GM04503 (cell line): ENCODE measurements around the gene KIAA0232.
A peak's percentile ranks its signal among the peaks of the same experiment; 100 is the strongest.
"Not testable (repeated sequence)": the region's sequence is repeated elsewhere in the genome, so short reads cannot be mapped to it uniquely, and the experiment has no call there.

ENCODE experiments used
- DNase-seq: peaks from one replicate; pipeline ENCODE4 v3.0.0-alpha.2; 2012; ENCODE audit warnings: low read depth

KIAA0232 gene

DNA sequence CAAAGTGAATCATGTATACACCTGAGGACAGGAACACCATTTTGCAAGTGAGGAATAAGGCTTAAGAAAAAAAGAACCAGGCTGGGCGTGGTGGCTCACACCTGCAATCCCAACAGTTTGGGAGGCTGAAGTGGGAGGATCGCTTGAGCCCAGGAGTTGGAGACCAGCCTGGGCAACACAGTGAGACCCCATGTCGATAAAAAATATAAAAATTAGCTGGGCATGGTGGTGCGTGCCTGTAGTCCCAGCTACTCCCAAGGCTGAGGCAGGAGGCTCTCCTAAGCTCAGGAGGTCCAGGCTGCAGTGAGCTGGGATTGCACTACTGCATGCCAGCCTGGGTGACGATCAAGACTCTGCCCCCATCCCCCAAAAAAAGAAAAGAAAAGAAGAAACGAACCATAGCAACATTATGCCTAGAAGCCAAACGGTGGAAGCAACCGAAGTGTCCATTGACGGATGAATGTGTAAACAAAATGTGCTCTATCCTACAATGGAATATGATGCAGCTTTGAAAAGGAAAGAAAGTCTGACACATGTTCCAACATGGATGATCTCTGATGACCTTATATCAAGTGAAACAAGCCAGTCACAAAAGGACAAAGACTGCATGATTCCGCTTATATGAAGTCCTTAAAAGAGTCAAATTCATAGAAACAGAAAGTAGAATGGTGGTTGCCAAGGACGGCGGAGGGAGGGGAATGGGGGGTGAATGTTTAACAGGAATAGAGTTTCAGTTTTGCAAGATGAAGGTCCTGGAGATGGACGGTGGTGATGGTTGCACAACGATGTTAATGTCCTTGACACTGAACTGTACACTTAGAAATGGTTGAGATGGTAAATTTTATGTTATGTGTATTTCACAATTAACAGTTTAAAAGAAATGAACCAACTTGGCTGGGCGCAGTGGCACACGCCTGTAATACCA lies 8.6 kb upstream of the KIAA0232 start:
- no peak for DNase-seq

DNA sequence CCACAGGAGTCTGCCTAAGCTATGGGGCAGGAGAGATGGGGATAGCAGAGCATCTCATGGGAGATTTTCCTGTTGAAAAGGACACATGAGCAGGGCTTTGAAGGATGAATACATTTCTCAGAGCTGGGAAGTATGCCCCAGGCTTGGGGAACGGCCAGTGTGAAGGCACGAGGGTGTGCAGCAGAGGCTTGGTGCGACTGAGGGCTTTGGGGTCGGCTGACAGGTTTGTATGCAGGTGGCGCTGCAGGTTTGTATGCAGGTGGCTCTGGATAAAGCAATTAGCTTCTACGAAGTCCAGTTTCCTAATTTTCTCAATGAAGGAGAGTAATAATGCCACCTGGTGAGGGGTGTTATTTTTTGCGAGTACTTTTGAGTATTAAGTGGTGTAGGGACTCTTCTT lies 6.8 kb upstream of the KIAA0232 start:
- DNase-seq, result no peak

- no peak for DNase-seq
These were observed 5.4 kb upstream of the KIAA0232 start for GRCh38 chr4:6776920-6777635.

GRCh38 chr4:6777636-6778281 lies 4.8 kb upstream of the KIAA0232 start:
- no peak for DNase-seq

DNA sequence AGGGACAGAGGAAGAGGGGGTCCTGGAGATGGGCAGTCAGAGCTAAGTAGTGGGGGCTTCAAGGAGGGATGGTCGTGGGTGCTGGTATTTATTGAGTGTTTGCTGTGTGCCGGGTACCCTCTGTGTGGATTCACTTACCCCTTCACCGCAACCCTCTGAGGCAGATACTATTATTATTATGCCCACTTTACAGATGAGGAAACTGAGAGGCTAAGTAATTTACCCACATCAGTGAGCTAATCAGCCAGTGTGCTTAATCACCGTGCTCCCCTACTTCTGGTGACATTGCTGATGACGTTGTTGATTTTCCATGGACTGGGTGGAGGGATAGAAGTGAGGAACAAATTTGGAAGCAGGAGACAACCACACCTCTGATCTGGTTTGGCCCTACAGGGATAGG lies 4.1 kb upstream of the KIAA0232 start:
- DNase-seq, result no peak

GRCh38 chr4:6779667-6780565 lies 2.6 kb upstream of the KIAA0232 start:
- no peak for DNase-seq

GRCh38 chr4:6781113-6781512 lies 1.4 kb upstream of the KIAA0232 start:
- no peak for DNase-seq

- no peak for DNase-seq
These were observed 966 bp upstream of the KIAA0232 start for GRCh38 chr4:6781561-6781960.

GRCh38 chr4:6782846-6783110 lies 251 bp downstream of the KIAA0232 start:
- DNase-seq, result no peak

DNA sequence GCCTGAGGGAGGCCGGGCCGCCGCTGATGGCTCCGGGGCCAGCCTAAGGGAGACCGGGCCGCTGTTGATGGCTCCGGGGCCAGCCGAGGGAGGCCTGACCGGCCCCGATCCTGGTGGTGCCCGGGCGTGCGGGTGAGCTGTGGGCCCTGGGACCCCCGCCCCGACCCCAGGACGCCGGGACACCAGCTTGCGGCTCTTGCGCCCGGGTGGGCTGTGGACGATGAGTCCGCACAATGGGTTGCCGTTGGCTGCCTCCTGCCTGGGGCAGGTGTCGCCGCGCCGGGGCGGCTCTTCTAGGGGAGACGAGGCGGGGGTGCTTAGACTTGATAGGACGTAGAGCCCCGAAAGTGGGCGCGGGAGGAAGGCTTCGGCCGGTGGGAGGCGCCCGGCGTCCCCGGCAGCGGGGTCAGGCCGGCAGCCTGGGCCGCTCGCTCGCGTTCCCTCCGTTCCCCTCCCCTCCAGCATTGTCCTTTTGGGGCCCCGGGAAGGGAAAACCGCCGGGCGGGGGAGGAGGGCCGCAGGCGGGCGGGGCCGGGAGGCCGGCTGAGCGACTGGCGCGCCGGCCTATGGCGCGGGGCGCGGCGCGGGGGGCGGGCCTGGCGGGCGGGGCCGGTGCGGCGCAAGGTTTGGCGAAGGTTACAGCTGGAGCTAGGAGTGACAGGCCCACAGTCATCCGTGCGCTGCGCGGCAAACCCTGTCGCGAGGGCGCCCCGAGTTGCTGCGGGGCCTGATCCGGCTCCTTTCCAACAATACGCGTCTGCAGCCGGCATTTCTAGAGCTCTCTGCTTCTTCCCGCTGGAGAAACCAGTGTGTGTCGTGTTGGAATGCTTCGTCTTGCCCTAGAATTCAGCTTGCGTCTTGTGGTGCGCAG lies 819 bp downstream of the KIAA0232 start:
- peak; percentile 31 for DNase-seq

GRCh38 chr4:6785572-6785925 lies 3.0 kb downstream of the KIAA0232 start:
- no peak for DNase-seq

DNA sequence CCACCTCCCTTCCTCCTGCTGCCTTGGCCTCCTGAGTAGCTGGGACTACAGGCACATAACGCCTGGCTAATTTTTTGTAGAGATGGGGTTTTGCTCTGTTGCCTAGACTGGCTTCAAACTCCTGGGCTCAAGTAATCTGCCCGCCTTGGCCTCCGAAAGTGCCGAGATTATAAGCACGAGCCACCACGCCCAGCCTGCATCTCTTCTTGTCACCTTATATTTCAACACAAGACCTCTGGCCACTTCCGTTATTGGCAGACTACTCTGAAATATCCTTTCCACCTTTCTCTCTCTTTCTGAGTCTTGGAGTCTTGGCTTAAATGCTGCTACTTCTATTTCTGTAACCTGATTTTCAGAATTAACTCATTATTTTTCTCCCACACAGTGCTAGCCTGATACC lies 5.6 kb downstream of the KIAA0232 start:
- DNase-seq, result no peak

GRCh38 chr4:6791245-6791644 lies 8.7 kb downstream of the KIAA0232 start:
- not testable (repeated sequence) for DNase-seq

DNA sequence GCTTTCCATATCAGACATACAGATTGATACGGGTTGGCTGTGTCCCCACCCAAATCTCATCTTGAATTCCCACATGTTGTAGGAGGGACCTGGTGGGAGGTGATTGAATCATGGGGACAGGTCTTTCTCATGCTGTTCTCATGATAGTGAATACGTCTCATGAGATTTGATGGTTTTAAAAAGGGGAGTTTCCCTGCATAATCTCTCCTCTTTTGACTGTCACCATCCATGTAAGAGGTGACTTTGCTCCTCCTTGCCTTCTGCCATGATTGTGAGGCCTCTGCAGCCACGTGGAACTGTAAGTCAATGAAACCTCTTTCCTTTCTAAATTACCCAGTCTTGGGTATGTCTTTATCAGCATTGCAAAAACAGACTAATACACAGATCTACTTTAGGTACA lies 9.3 kb downstream of the KIAA0232 start:
- not testable (repeated sequence) for DNase-seq

DNA sequence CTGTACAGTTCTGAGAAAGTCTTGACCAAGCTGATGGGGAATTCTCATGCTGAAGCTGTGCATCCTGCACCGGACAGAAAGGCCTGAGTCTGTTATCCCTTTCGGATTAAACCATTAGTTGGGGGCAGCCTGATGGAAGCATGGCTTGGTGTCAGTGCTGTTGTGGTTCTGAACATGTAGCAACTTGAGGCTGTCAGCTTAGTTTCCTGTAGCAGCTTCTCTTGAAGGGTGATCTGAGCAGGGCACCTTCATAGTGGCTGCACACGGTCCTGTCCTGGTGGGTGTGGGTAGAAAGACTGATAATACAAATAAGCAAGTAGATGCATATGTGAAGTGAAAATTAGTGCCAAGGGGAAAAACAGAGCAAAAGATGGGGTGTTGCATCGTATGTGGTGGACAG lies 11.7 kb downstream of the KIAA0232 start:
- no peak for DNase-seq

DNA sequence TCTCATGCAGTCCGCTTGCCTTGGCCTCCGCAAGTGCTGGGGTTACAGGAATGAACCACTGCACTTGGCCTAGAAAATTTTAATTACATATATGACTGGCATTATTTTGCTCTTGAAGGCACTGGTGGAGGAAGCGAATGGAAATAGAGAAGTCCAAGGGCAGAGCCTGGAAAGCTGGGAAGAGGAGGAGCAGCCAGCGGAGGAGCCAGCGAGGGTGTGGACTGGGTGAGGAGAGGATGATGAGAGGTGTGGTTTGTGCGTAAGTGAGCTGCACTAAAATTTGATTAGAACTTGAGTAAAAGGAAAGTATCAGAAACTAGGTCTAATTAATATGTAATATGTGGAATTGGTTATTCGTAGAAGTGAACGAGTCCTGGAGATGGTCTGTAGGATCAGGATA lies 13.3 kb downstream of the KIAA0232 start:
- no peak for DNase-seq

DNA sequence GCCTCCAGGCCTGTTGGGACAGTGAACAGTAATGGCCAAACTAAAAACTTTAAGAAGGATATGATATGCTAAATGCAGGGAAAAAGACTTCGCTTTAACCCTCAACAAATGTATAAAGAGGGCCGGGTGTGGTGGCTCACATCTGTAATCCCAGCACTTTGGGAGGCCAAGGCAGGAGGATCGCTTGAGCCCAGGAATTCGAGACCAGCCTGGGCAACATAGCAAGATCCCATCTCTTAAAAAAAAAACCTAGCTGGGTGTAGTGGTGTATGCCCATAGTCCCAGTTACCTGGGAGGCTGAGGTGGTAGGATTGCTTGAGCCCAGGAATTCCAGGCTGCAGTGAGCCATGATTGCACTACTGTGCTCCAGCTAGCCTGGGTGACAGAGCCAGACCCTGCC lies 14.8 kb downstream of the KIAA0232 start:
- not testable (repeated sequence) for DNase-seq

- DNase-seq, result no peak
These were observed 16.6 kb downstream of the KIAA0232 start for GRCh38 chr4:6799091-6799490.

DNA sequence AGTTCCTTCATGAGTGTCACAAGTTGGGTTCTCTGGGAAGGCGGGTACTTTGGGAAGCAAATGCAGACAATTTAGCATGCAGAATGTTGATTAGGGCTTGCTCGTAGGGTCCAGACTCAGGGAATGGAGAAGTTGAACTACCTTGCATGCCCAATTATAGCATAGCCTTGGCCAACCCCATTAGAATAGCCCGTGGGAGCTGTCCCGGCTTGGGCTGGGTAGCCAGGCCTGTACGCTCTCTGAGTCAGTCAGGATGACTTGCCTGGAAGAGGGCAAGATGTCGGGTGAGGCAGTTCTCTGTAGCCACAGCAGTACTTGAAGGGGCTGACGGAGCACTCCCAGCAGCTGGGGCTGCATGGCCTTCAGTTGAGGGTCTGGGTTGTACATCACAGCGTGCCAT lies 19.5 kb downstream of the KIAA0232 start:
- DNase-seq, result no peak

GRCh38 chr4:6802626-6803025 lies 20.1 kb downstream of the KIAA0232 start:
- no peak for DNase-seq

DNA sequence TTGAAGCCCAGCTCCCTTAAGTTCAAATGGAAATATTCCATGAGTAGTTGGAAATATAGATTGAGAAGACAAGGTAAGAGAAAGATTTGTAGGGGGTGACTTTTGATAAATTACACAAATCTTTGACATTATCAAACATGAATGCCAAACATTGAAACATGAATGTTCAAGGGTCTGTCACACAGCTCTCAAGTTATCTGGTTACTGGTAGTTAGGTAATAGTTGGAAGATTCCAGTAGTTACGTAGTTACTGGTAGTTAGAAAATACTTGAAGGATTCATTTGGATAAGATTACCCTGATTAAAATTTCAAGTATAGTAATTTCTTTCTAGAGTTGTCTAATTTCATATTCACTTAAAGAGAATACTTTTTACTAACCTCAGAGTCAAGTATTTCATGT lies 20.7 kb downstream of the KIAA0232 start:
- DNase-seq, result no peak
